PC-3 (cell line): ENCODE measurements around the gene IFNA4.

Experiments used
- EZH2 ChIP-seq: fragments of 300-600 bp; sonication (generic); IDR thresholded peaks from one replicate; pipeline ENCODE4 v1.6.1; 2017; ENCODE audit warnings: antibody characterized with exemption, mild to moderate bottlenecking, low read length; ENCODE audit not compliant: unreplicated experiment
- EZH2phosphoT487 ChIP-seq: fragments of 300-600 bp; sonication (generic); IDR thresholded peaks from 2 replicates; pipeline ENCODE4 v1.6.1; 2018; ENCODE audit warnings: mild to moderate bottlenecking, antibody characterized with exemption, low read length, borderline replicate concordance
- TF ChIP-seq, protein P1 (sequence below): fragments of 300-600 bp; sonication (generic); conservative IDR thresholded peaks from 2 replicates; pipeline ENCODE4 v1.5.1; 2017; ENCODE audit warnings: antibody characterized with exemption, low read depth, mild to moderate bottlenecking, low read length

DNA sequence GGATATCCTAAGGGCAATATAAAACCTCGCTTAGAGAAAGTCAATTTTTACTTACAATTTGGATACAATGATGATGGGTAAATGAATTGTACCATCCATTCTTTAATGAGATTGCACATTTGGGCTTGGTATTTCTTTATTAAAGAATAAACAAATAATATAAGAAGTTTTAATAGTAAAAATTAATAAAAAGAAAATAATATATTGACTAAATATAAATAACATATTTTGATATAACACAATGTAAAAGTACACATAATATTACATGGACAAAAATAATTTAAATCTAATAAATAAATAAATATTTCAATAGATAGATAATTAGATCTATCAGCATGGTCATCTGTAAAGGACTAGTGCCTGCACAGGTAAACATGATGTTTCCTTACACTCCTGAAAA lies 21.9 kb downstream of the IFNA4 start:
- TF ChIP-seq, protein P1, sequence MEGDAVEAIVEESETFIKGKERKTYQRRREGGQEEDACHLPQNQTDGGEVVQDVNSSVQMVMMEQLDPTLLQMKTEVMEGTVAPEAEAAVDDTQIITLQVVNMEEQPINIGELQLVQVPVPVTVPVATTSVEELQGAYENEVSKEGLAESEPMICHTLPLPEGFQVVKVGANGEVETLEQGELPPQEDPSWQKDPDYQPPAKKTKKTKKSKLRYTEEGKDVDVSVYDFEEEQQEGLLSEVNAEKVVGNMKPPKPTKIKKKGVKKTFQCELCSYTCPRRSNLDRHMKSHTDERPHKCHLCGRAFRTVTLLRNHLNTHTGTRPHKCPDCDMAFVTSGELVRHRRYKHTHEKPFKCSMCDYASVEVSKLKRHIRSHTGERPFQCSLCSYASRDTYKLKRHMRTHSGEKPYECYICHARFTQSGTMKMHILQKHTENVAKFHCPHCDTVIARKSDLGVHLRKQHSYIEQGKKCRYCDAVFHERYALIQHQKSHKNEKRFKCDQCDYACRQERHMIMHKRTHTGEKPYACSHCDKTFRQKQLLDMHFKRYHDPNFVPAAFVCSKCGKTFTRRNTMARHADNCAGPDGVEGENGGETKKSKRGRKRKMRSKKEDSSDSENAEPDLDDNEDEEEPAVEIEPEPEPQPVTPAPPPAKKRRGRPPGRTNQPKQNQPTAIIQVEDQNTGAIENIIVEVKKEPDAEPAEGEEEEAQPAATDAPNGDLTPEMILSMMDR = no peak
- TF ChIP-seq EZH2phosphoT487 = no peak
- TF ChIP-seq EZH2 = no peak
